ENCODE results near the gene NLGN1. TPM values are rescaled to one million over a fixed set of nuclear protein-coding genes. Genes with fewer than 3 reads are reported as not detected.

The NLGN1 gene
- total RNA-seq, 1 experiment from 2014 or later, result 0.85 TPM

- DNase-seq (ENCODE audit: low read depth, low spot score) (no peak), ATAC-seq (no peak)
- in situ Hi-C loops (cut with HindIII; ENCODE audit: low pct_unique_long_range_greater_than_20kb, low sequenced_read_pairs) (no loop called here), intact Hi-C loops (cut with micrococcal nuclease; ENCODE audit: unreplicated experiment) (no loop called here)
- Histone ChIP-seq H3K36me3 (ENCODE audit: control insufficient read depth, insufficient read depth, low read length) (no peaks in the 10 kb centered on the region), H3K9me3 (ENCODE audit: control insufficient read depth, insufficient read depth, low read depth, low read length) (no peaks in the 10 kb centered on the region), H3K4me1 (ENCODE audit: control insufficient read depth, insufficient read depth, low read length) (no peaks in the 10 kb centered on the region), H3K27me3 (ENCODE audit: control insufficient read depth, insufficient read depth, low read length) (no peaks in the 10 kb centered on the region), H3K27ac (ENCODE audit: low read length) (no peak overlapping the region), H3K4me3 (ENCODE audit: low read depth in 2 of 2, low read length in 2 of 2) (no peak overlapping the region)
- ChIA-PET POLR2A (no interaction called here), CTCF (no interaction called here)
- BruUV-seq (replicated peaks), result no TSS peak
- no peak for TF ChIP-seq SIN3A (IDR thresholded peaks at IDR 0.05; ENCODE audit: borderline replicate concordance, insufficient read depth, low read depth, low read length)
- TF ChIP-seq POLR2AphosphoS5 (IDR thresholded peaks at IDR 0.05; ENCODE audit: low read depth, low read length), result no peak
- TF ChIP-seq, protein P1, sequence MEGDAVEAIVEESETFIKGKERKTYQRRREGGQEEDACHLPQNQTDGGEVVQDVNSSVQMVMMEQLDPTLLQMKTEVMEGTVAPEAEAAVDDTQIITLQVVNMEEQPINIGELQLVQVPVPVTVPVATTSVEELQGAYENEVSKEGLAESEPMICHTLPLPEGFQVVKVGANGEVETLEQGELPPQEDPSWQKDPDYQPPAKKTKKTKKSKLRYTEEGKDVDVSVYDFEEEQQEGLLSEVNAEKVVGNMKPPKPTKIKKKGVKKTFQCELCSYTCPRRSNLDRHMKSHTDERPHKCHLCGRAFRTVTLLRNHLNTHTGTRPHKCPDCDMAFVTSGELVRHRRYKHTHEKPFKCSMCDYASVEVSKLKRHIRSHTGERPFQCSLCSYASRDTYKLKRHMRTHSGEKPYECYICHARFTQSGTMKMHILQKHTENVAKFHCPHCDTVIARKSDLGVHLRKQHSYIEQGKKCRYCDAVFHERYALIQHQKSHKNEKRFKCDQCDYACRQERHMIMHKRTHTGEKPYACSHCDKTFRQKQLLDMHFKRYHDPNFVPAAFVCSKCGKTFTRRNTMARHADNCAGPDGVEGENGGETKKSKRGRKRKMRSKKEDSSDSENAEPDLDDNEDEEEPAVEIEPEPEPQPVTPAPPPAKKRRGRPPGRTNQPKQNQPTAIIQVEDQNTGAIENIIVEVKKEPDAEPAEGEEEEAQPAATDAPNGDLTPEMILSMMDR (IDR thresholded peaks at IDR 0.05), result no peak
- no peak for TF ChIP-seq TCF7L2 (IDR thresholded peaks at IDR 0.05; ENCODE audit: low read depth, low read length)
- TF ChIP-seq, protein P2, sequence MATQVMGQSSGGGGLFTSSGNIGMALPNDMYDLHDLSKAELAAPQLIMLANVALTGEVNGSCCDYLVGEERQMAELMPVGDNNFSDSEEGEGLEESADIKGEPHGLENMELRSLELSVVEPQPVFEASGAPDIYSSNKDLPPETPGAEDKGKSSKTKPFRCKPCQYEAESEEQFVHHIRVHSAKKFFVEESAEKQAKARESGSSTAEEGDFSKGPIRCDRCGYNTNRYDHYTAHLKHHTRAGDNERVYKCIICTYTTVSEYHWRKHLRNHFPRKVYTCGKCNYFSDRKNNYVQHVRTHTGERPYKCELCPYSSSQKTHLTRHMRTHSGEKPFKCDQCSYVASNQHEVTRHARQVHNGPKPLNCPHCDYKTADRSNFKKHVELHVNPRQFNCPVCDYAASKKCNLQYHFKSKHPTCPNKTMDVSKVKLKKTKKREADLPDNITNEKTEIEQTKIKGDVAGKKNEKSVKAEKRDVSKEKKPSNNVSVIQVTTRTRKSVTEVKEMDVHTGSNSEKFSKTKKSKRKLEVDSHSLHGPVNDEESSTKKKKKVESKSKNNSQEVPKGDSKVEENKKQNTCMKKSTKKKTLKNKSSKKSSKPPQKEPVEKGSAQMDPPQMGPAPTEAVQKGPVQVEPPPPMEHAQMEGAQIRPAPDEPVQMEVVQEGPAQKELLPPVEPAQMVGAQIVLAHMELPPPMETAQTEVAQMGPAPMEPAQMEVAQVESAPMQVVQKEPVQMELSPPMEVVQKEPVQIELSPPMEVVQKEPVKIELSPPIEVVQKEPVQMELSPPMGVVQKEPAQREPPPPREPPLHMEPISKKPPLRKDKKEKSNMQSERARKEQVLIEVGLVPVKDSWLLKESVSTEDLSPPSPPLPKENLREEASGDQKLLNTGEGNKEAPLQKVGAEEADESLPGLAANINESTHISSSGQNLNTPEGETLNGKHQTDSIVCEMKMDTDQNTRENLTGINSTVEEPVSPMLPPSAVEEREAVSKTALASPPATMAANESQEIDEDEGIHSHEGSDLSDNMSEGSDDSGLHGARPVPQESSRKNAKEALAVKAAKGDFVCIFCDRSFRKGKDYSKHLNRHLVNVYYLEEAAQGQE (IDR thresholded peaks at IDR 0.05; ENCODE audit: insufficient read depth in 1 of 2, low read depth in 2 of 2, low read length in 1 of 2), result no peak
Measured at GRCh38 chr3:173630849-173631248, 233.3 kb downstream of the NLGN1 start.

DNA sequence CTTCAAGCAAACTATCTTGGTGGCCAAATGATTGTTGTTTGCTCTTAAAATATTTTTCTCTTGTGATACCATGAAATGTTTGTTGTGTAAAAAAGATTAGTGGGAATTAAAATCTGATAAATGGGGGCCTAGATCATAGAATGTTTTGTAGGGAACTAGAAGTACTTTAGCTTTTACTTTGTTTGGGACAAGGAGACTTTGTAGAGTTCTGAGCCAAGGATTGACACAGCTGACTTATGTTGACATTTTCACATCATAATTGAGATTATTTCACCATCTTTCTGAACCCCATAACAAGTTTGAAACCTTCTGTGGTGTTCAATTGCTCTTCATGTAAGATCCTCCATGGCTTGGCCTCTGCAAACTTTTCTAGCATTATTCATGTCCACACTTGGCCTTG lies 235.4 kb downstream of the NLGN1 start:
- no peak for DNase-seq (ENCODE audit: low read depth, low spot score)
- no peak for ATAC-seq
- no TSS peak for BruUV-seq (replicated peaks)

More for the DNA sequence above, 235.4 kb downstream of the NLGN1 start:
- Histone ChIP-seq H3K4me3 (ENCODE audit: low read depth in 2 of 2, low read length in 2 of 2) (no peak overlapping the region), H3K36me3 (ENCODE audit: control insufficient read depth, insufficient read depth, low read length) (no peaks in the 10 kb centered on the region), H3K27me3 (ENCODE audit: control insufficient read depth, insufficient read depth, low read length) (no peaks in the 10 kb centered on the region), H3K9me3 (ENCODE audit: control insufficient read depth, insufficient read depth, low read depth, low read length) (no peaks in the 10 kb centered on the region), H3K4me1 (ENCODE audit: control insufficient read depth, insufficient read depth, low read length) (no peaks in the 10 kb centered on the region), H3K27ac (ENCODE audit: low read length) (no peak overlapping the region)
- intact Hi-C loops (cut with micrococcal nuclease; ENCODE audit: unreplicated experiment) (no loop called here), in situ Hi-C loops (cut with HindIII; ENCODE audit: low pct_unique_long_range_greater_than_20kb, low sequenced_read_pairs) (no loop called here)
- TF ChIP-seq POLR2AphosphoS5 (IDR thresholded peaks at IDR 0.05; ENCODE audit: low read depth, low read length), result no peak
- no peak for TF ChIP-seq TCF7L2 (IDR thresholded peaks at IDR 0.05; ENCODE audit: low read depth, low read length)
- no peak for TF ChIP-seq SIN3A (IDR thresholded peaks at IDR 0.05; ENCODE audit: borderline replicate concordance, insufficient read depth, low read depth, low read length)
- TF ChIP-seq, protein P1 (IDR thresholded peaks at IDR 0.05), result no peak
- TF ChIP-seq, protein P2 (IDR thresholded peaks at IDR 0.05; ENCODE audit: insufficient read depth in 1 of 2, low read depth in 2 of 2, low read length in 1 of 2), result no peak
- CTCF ChIA-PET, result no interaction called here
- POLR2A ChIA-PET, result no interaction called here

Measured in Panc1 (cell line).